H1 (cell line): ENCODE data around the gene TRAF3. TPM values are rescaled to one million over a fixed set of nuclear protein-coding genes. Genes with fewer than 3 reads are reported as not detected.

Source experiments
- CTCF ChIA-PET: fragments of 300-600 bp; sonication (Branson Sonifier 250); formaldehyde crosslinking; loops from one replicate; lab custom pipeline; 2021; ENCODE audit not compliant: partially characterized antibody; lab: Charles Lee
- POLR2A ChIA-PET: fragments of 300-600 bp; sonication (Branson Sonifier 250); formaldehyde crosslinking; loops from one replicate; lab custom pipeline; 2021; ENCODE audit warnings: inconsistent platforms; ENCODE audit not compliant: partially characterized antibody; lab: Charles Lee
- DNase-seq, 2 experiments: peaks; one replicate each; pipeline versions ENCODE4 v3.0.0 to v3.0.0-alpha.2; 2010 to 2022; ENCODE audit warnings: low spot score in 2 of 2, low read depth in 1 of 2, mixed read lengths in 1 of 2
- FAIRE-seq: peaks from 2 replicates; lab custom pipeline; 2011; peaks lifted over from hg19 to GRCh38; lab: Jason Lieb, UNC
- H2AFZ ChIP-seq: 2 replicates; pipeline ENCODE4 v1.8.1; 2012; ENCODE audit warnings: low read length, inconsistent platforms
- H2AK5ac ChIP-seq: 2 replicates; pipeline ENCODE4 v1.6.1; 2013; ENCODE audit warnings: low read depth, low read length
- H2BK120ac ChIP-seq: replicated peaks from 2 replicates; pipeline ENCODE3; 2013; ENCODE audit warnings: low read depth, low read length, inconsistent platforms
- H2BK12ac ChIP-seq: 2 replicates; pipeline ENCODE4 v1.6.1; 2013; ENCODE audit warnings: low read depth, low read length
- H2BK15ac ChIP-seq: 2 replicates; pipeline ENCODE4 v1.6.1; 2013; ENCODE audit warnings: low read length
- H2BK20ac ChIP-seq: 2 replicates; pipeline ENCODE4 v1.6.1; 2013; ENCODE audit warnings: low read length
- H2BK5ac ChIP-seq: 2 replicates; pipeline ENCODE4 v1.6.1; 2013; ENCODE audit warnings: low read depth, low read length
- H3K14ac ChIP-seq: 2 replicates; pipeline ENCODE4 v1.6.1; 2013; ENCODE audit warnings: inconsistent platforms; ENCODE audit not compliant: insufficient read length
- H3K18ac ChIP-seq: 2 replicates; pipeline ENCODE4 v1.6.1; 2013; ENCODE audit warnings: low read length; ENCODE audit errors: extremely low read depth
- H3K23ac ChIP-seq: 2 replicates; pipeline ENCODE4 v1.6.1; 2013; ENCODE audit warnings: inconsistent platforms; ENCODE audit not compliant: insufficient read length
- H3K23me2 ChIP-seq: 2 replicates; pipeline ENCODE4 v1.6.1; 2013; ENCODE audit warnings: low read depth, low read length
- H3K27ac ChIP-seq: 2 replicates; pipeline ENCODE4 v1.6.1; 2011; ENCODE audit warnings: low read depth, low read length, inconsistent platforms
- H3K27me3 ChIP-seq, 4 experiments: replicated peaks in 1 of 4; 1 replicate in 1 of 4; 2 replicates in 3 of 4; pipeline versions ENCODE4 v1.6.1 to v1.8.1; 2011 to 2013; ENCODE audit warnings: low read length in 3 of 4, mild to moderate bottlenecking in 3 of 4, inconsistent platforms in 2 of 4, mixed read lengths in 2 of 4, moderate library complexity in 1 of 4; ENCODE audit not compliant: control insufficient read depth in 3 of 4, insufficient read depth in 3 of 4; ENCODE audit errors: extremely low read depth in 1 of 4
- H3K36me3 ChIP-seq, 4 experiments: 2 replicates each; pipeline versions ENCODE4 v1.6.1 to v1.8.1; 2011 to 2013; ENCODE audit warnings: mild to moderate bottlenecking in 4 of 4, low read length in 3 of 4, moderate library complexity in 2 of 4, control low read depth in 1 of 4, inconsistent platforms in 1 of 4; ENCODE audit not compliant: insufficient read depth in 4 of 4, control insufficient read depth in 2 of 4
- H3K4ac ChIP-seq: replicated peaks from 2 replicates; pipeline ENCODE3; 2013; ENCODE audit warnings: low read length, low read depth, mixed read lengths, inconsistent platforms; ENCODE audit not compliant: insufficient read length
- H3K4me1 ChIP-seq, 4 experiments: replicated peaks in 1 of 4; 1 replicate in 1 of 4; 2 replicates in 3 of 4; pipeline versions ENCODE4 v1.6.1 to v1.8.1; 2011 to 2013; ENCODE audit warnings: low read length in 3 of 4, inconsistent platforms in 2 of 4, mixed read lengths in 1 of 4; ENCODE audit not compliant: insufficient read depth in 4 of 4, control insufficient read depth in 3 of 4
- H3K4me2 ChIP-seq, 2 experiments: 2 replicates each; pipeline versions ENCODE4 v1.6.1 to v1.8.1; 2011 to 2013; ENCODE audit warnings: low read depth in 2 of 2, low read length in 2 of 2, control low read depth in 1 of 2, inconsistent platforms in 1 of 2, mild to moderate bottlenecking in 1 of 2; ENCODE audit not compliant: insufficient read depth in 1 of 2
- H3K4me3 ChIP-seq, 4 experiments: fragments of 200-600, 300-600 bp in 1 of 4; sonication (generic), shearing (Covaris generic), sonication (Bioruptor Twin) in 1 of 4; 2 replicates each; pipeline versions ENCODE4 v1.5.1 to v1.8.1; 2011 to 2016; ENCODE audit warnings: low read length in 4 of 4, low read depth in 3 of 4, control low read depth in 2 of 4, inconsistent platforms in 2 of 4, mild to moderate bottlenecking in 2 of 4, mixed read lengths in 1 of 4, moderate library complexity in 1 of 4; ENCODE audit not compliant: insufficient read depth in 2 of 4; ENCODE audit errors: extremely low read depth in 1 of 4
- H3K56ac ChIP-seq: replicated peaks from 2 replicates; pipeline ENCODE3; 2013; ENCODE audit warnings: low read depth, mild to moderate bottlenecking, mixed read lengths, low read length, inconsistent platforms; ENCODE audit not compliant: insufficient read length
- H3K79me1 ChIP-seq: 2 replicates; pipeline ENCODE4 v1.6.1; 2013; ENCODE audit warnings: low read depth, low read length, control low read depth
- H3K79me2 ChIP-seq, 2 experiments: 2 replicates each; pipeline versions ENCODE4 v1.6.1 to v1.8.1; 2012 to 2013; ENCODE audit warnings: low read length in 2 of 2, mild to moderate bottlenecking in 2 of 2, inconsistent platforms in 1 of 2; ENCODE audit not compliant: insufficient read depth in 2 of 2, control insufficient read depth in 1 of 2
- H3K9ac ChIP-seq, 4 experiments: replicated peaks in 1 of 4; 1 replicate in 1 of 4; 2 replicates in 3 of 4; pipeline versions ENCODE4 v1.6.1 to v1.8.1; 2011 to 2013; ENCODE audit warnings: low read depth in 3 of 4, low read length in 3 of 4, control low read depth in 2 of 4, mild to moderate bottlenecking in 2 of 4, moderate library complexity in 2 of 4, inconsistent platforms in 1 of 4; ENCODE audit errors: extremely low read depth in 1 of 4
- H3K9me3 ChIP-seq, 2 experiments: 2 replicates each; pipeline versions ENCODE4 v1.6.1 to v1.8.1; 2012 to 2013; ENCODE audit warnings: mild to moderate bottlenecking in 2 of 2, moderate library complexity in 2 of 2, control low read depth in 1 of 2, inconsistent platforms in 1 of 2, low read depth in 1 of 2, low read length in 1 of 2, mixed read lengths in 1 of 2; ENCODE audit not compliant: insufficient read depth in 2 of 2
- H4K20me1 ChIP-seq, 2 experiments: replicated peaks in 1 of 2; 2 replicates each; pipeline versions ENCODE3 to v1.8.1; 2011 to 2013; ENCODE audit warnings: inconsistent platforms in 2 of 2, low read length in 2 of 2, mild to moderate bottlenecking in 1 of 2; ENCODE audit not compliant: insufficient read depth in 2 of 2, control insufficient read depth in 1 of 2
- H4K5ac ChIP-seq: 2 replicates; pipeline ENCODE4 v1.6.1; 2013; ENCODE audit warnings: low read length, low read depth, mixed read lengths, inconsistent platforms; ENCODE audit not compliant: insufficient read length
- H4K8ac ChIP-seq: 2 replicates; pipeline ENCODE4 v1.8.0; 2013; ENCODE audit warnings: mild to moderate bottlenecking, moderate library complexity, low read length, inconsistent platforms; ENCODE audit not compliant: insufficient read depth; ENCODE audit errors: extremely low read depth
- H4K91ac ChIP-seq: replicated peaks from 2 replicates; pipeline ENCODE3; 2013; ENCODE audit warnings: low read length, mixed read lengths, inconsistent platforms; ENCODE audit not compliant: insufficient read length
- BACH1 ChIP-seq: IDR thresholded peaks from 2 replicates; pipeline ENCODE4 v1.6.1; 2012; ENCODE audit warnings: low read length, improper control_type of control experiment
- E2F6 ChIP-seq: IDR thresholded peaks from 2 replicates; pipeline ENCODE4 v1.6.1; 2012; ENCODE audit warnings: inconsistent platforms
- POLR2A ChIP-seq, 2 experiments: IDR thresholded peaks; 1 replicate in 1 of 2; 2 replicates in 1 of 2; pipeline ENCODE4 v1.6.1; 2011; ENCODE audit warnings: low read depth in 2 of 2, low read length in 2 of 2, mild to moderate bottlenecking in 2 of 2; ENCODE audit errors: control extremely low read depth in 1 of 2
- RAD21 ChIP-seq, 2 experiments: IDR thresholded peaks in 1 of 2; conservative IDR thresholded peaks in 1 of 2; 2 replicates each; pipeline ENCODE4 v1.6.1; 2011; ENCODE audit warnings: low read depth in 2 of 2, low read length in 2 of 2, improper control_type of control experiment in 1 of 2, inconsistent platforms in 1 of 2, mild to moderate bottlenecking in 1 of 2, moderate library complexity in 1 of 2
- RNF2 ChIP-seq: fragments of 200-900, 300-1000 bp; sonication (generic); IDR thresholded peaks from 2 replicates; pipeline ENCODE4 v1.7.1; 2016; ENCODE audit warnings: borderline replicate concordance, low read depth, mild to moderate bottlenecking, antibody characterized with exemption, low read length; ENCODE audit not compliant: poor library complexity, severe bottlenecking; ENCODE audit errors: missing control alignments
- SP2 ChIP-seq: IDR thresholded peaks from 2 replicates; pipeline ENCODE4 v1.6.1; 2012; ENCODE audit warnings: mild to moderate bottlenecking, low read length, inconsistent platforms
- TBP ChIP-seq: IDR thresholded peaks from 2 replicates; pipeline ENCODE4 v1.6.1; 2011; ENCODE audit warnings: low read depth, low read length, improper control_type of control experiment
- TCF12 ChIP-seq: IDR thresholded peaks from 2 replicates; pipeline ENCODE4 v1.6.1; 2011; ENCODE audit warnings: low read depth, mild to moderate bottlenecking, low read length
- WGBS, 2 experiments: shearing (Covaris generic) in 1 of 2; methylation state at CpG; one replicate each; pipeline versions ENCODE4 v1.1.6 to v1.1.7; 2013 to 2015; ENCODE audit warnings: low lambda C conversion rate in 2 of 2, mixed read lengths in 2 of 2, inconsistent platforms in 1 of 2, low coverage in 1 of 2, missing lambda C conversion rate in 1 of 2; ENCODE audit not compliant: insufficient replicate concordance in 2 of 2, insufficient coverage in 1 of 2, insufficient read length in 1 of 2; ENCODE audit errors: extremely low coverage in 1 of 2, missing lambda C conversion rate in 1 of 2; 5-methylcytosine and 5-hydroxymethylcytosine counted together
- polyA plus RNA-seq, 7 experiments: library from polyadenylated mRNA; depleted of rRNA in 3 of 7; stranded (reverse) in 5 of 7; unstranded in 2 of 7; fragments of >200 nt in 5 of 7; fragments of 200-250 nt in 2 of 7; gene quantifications; 1 replicate in 5 of 7; 2 replicates in 1 of 7; 4 replicates in 1 of 7; pipeline versions ENCODE4 v1.2.1 to v1.2.3, GENCODE V29; 2011 to 2013; ENCODE audit warnings: missing spikeins in 2 of 7, mixed read lengths in 2 of 7
- total RNA-seq: library from RNA; stranded (reverse); fragmentation: NEBNext Ultra II Directional; extraction: Animal tissue kit (Norgen Biotek cat#: 25700); gene quantifications from 2 replicates; pipeline ENCODE4 v1.2.1, GENCODE V29; 2021

Gene TRAF3
- total and polyA plus RNA-seq, 2 of the 8 experiments (the other 6 are each of a cell fraction or from before 2014, with no cell fraction given): 5.8 to 12.1 TPM

GRCh38 chr14:102732924-102733323, 44.3 kb upstream of the TRAF3 start:
- Histone ChIP-seq H4K20me1 (peaks cover 0 to 3% of the 10 kb centered on the region in 2 experiments), H3K56ac (no peak overlapping the region), H4K8ac (no peak overlapping the region), H3K23ac (no peak overlapping the region), H3K23me2 (no peaks in the 10 kb centered on the region), H3K27me3 (no peaks in the 10 kb centered on the region), H3K79me1 (0 out of 2 replicates have a peak, but pooled peaks cover 2% of the 10 kb centered on the region), H3K79me2 (no peaks in the 10 kb centered on the region), H2BK5ac (no peak overlapping the region), H3K9me3 (no peaks in the 10 kb centered on the region), H3K36me3 (peaks cover 0 to 14% (median 3%) of the 10 kb centered on the region in 4 experiments; a peak in 3 of 8 replicates), H3K4me1 (peaks cover 0 to 4% (median 0%) of the 10 kb centered on the region in 4 experiments; a peak in 2 of 7 replicates), H2BK12ac (no peak overlapping the region), H3K14ac (no peak overlapping the region), H4K91ac (no peak overlapping the region), H3K27ac (no peak overlapping the region), H3K4me3 (no peak overlapping the region), H3K9ac (no peak overlapping the region), H2BK20ac (no peak overlapping the region), H3K18ac (no peak overlapping the region), H2AFZ (no peak overlapping the region), H3K4ac (no peak overlapping the region), H3K4me2 (no peak overlapping the region), H2BK15ac (no peak overlapping the region), H2BK120ac (no peak overlapping the region), H4K5ac (no peak overlapping the region), H2AK5ac (no peak overlapping the region)
- DNase-seq: no peak
- POLR2A ChIA-PET: no interaction called here
- 94% methylated on average over 9 of the region's 10 CpGs; no CpG with 5 or more reads in 1 of the 2 experiments for WGBS, 2 experiments
- CTCF ChIA-PET: interaction anchor here (0.7 to 3.8 kb wide), 5 partner anchors 9 to 40 kb away, joined by 3 to 19 read pairs (median 5); no protein-coding TSS in a partner anchor
- FAIRE-seq: no peak
- TF ChIP-seq TCF12 (no peak), SP2 (no peak), BACH1 (no peak), E2F6 (no peak), POLR2A (IDR thresholded peaks at IDR 0.05; ENCODE audit: control extremely low read depth in 1 of 2, low read depth in 2 of 2, low read length in 2 of 2) (no peak), RAD21 (IDR thresholded peaks at IDR 0.05 in 1 of 2, conservative IDR thresholded peaks at IDR 0.05 in 1 of 2; ENCODE audit: low read depth in 2 of 2, low read length in 2 of 2) (no peak), RNF2 (no peak), TBP (no peak)
